NT2/D1 (cell line): Measurements from ENCODE around the gene ARID1B.

ENCODE experiments used
- DNase-seq: peaks from one replicate; pipeline ENCODE4 v3.0.0-alpha.2; 2011; ENCODE audit warnings: low read depth, low spot score
- H3K27me3 ChIP-seq: 2 replicates; pipeline ENCODE4 v1.6.0; 2011; ENCODE audit warnings: mild to moderate bottlenecking; ENCODE audit not compliant: insufficient read length, insufficient read depth
- H3K36me3 ChIP-seq: 2 replicates; pipeline ENCODE4 v1.6.1; 2011; ENCODE audit warnings: mild to moderate bottlenecking, low read length, mixed read lengths; ENCODE audit not compliant: insufficient read depth, insufficient read length
- H3K4me1 ChIP-seq: 2 replicates; pipeline ENCODE4 v1.5.1; 2011; ENCODE audit not compliant: insufficient read depth, insufficient read length
- H3K4me3 ChIP-seq: 2 replicates; pipeline ENCODE4 v1.5.1; 2011; ENCODE audit warnings: low read depth; ENCODE audit not compliant: insufficient read length
- H3K9ac ChIP-seq: 2 replicates; pipeline ENCODE4 v1.6.0; 2011; ENCODE audit warnings: low read depth; ENCODE audit not compliant: insufficient read length
- H3K9me3 ChIP-seq: 2 replicates; pipeline ENCODE4 v1.5.1; 2011; ENCODE audit warnings: mild to moderate bottlenecking, low read length; ENCODE audit not compliant: insufficient read depth
- SUZ12 ChIP-seq: IDR thresholded peaks from 2 replicates; pipeline ENCODE4 v1.6.1; 2011; ENCODE audit not compliant: insufficient read length, insufficient read depth; ENCODE audit errors: extremely low read depth
- YY1 ChIP-seq: IDR thresholded peaks from 2 replicates; pipeline ENCODE4 v1.6.1; 2011; ENCODE audit not compliant: insufficient read length, insufficient read depth
- ZNF274 ChIP-seq: IDR thresholded peaks from 2 replicates; pipeline ENCODE4 v1.6.1; 2011; ENCODE audit warnings: mild to moderate bottlenecking, low read depth, low read length

ARID1B gene

GRCh38 chr6:156863504-156863903 is 86.3 kb downstream of the ARID1B start:
- TF ChIP-seq YY1 (no peak), SUZ12 (no peak), ZNF274 (no peak)
- Histone ChIP-seq H3K9ac (no peak overlapping the region), H3K4me3 (no peak overlapping the region), H3K9me3 (no peaks in the 10 kb centered on the region), H3K4me1 (no peaks in the 10 kb centered on the region), H3K36me3 (no peaks in the 10 kb centered on the region), H3K27me3 (no peaks in the 10 kb centered on the region)
- DNase-seq: no peak

GRCh38 chr6:156864557-156864956 is 87.4 kb downstream of the ARID1B start:
- no peak for DNase-seq
- TF ChIP-seq ZNF274 (no peak), SUZ12 (no peak), YY1 (no peak)
- no peak overlapping the region for H3K9ac ChIP-seq
- no peak overlapping the region for H3K4me3 ChIP-seq
- H3K4me1 ChIP-seq: no peaks in the 10 kb centered on the region
- H3K9me3 ChIP-seq: no peaks in the 10 kb centered on the region
- H3K27me3 ChIP-seq: no peaks in the 10 kb centered on the region
- H3K36me3 ChIP-seq: no peaks in the 10 kb centered on the region

GRCh38 chr6:156865019-156865629 is 87.9 kb downstream of the ARID1B start:
- no peak overlapping the region for H3K9ac ChIP-seq
- no peak for DNase-seq
- H3K27me3 ChIP-seq: no peaks in the 10 kb centered on the region
- TF ChIP-seq SUZ12 (no peak), ZNF274 (no peak), YY1 (no peak)
- no peaks in the 10 kb centered on the region for H3K9me3 ChIP-seq
- no peaks in the 10 kb centered on the region for H3K36me3 ChIP-seq
- H3K4me3 ChIP-seq: no peak overlapping the region
- no peaks in the 10 kb centered on the region for H3K4me1 ChIP-seq

GRCh38 chr6:156866220-156867015 is 89.2 kb downstream of the ARID1B start:
- no peaks in the 10 kb centered on the region for H3K27me3 ChIP-seq
- no peaks in the 10 kb centered on the region for H3K4me1 ChIP-seq
- no peaks in the 10 kb centered on the region for H3K9me3 ChIP-seq
- no peaks in the 10 kb centered on the region for H3K36me3 ChIP-seq
- DNase-seq: no peak
- H3K4me3 ChIP-seq: no peak overlapping the region
- TF ChIP-seq SUZ12 (no peak), YY1 (no peak), ZNF274 (no peak)
- no peak overlapping the region for H3K9ac ChIP-seq

GRCh38 chr6:156867121-156867520 is 89.9 kb downstream of the ARID1B start:
- Histone ChIP-seq H3K4me1 (no peaks in the 10 kb centered on the region), H3K4me3 (no peak overlapping the region), H3K9me3 (no peaks in the 10 kb centered on the region), H3K36me3 (no peaks in the 10 kb centered on the region), H3K9ac (no peak overlapping the region), H3K27me3 (no peaks in the 10 kb centered on the region)
- TF ChIP-seq SUZ12: no peak
- no peak for TF ChIP-seq YY1
- TF ChIP-seq ZNF274: no peak
- DNase-seq: no peak

GRCh38 chr6:156868385-156868784 is 91.2 kb downstream of the ARID1B start:
- Histone ChIP-seq H3K4me3 (no peak overlapping the region), H3K9me3 (no peaks in the 10 kb centered on the region), H3K36me3 (no peaks in the 10 kb centered on the region), H3K27me3 (no peaks in the 10 kb centered on the region), H3K9ac (no peak overlapping the region), H3K4me1 (no peaks in the 10 kb centered on the region)
- DNase-seq: no peak
- TF ChIP-seq YY1: no peak
- TF ChIP-seq ZNF274: no peak
- TF ChIP-seq SUZ12: no peak

- Histone ChIP-seq H3K36me3 (peaks cover 4% of the 10 kb centered on the region), H3K4me1 (no peaks in the 10 kb centered on the region)
Observed at GRCh38 chr6:156869980-156870398, 92.8 kb downstream of the ARID1B start.

More at GRCh38 chr6:156869980-156870398, 92.8 kb downstream of the ARID1B start:
- no peak overlapping the region for H3K9ac ChIP-seq
- no peaks in the 10 kb centered on the region for H3K27me3 ChIP-seq
- DNase-seq: no peak
- H3K9me3 ChIP-seq: no peaks in the 10 kb centered on the region
- TF ChIP-seq ZNF274 (no peak), YY1 (no peak), SUZ12 (no peak)
- no peak overlapping the region for H3K4me3 ChIP-seq
